ENCODE data around the gene TMEM150C. TPM values are rescaled to one million over a fixed set of nuclear protein-coding genes. Genes with fewer than 3 reads are reported as not detected.

TMEM150C gene
- polyA plus RNA-seq, 1 donor (not counting 4 experiments of a cell fraction or from before 2014, with no cell fraction given), result 0.07 TPM

DNA sequence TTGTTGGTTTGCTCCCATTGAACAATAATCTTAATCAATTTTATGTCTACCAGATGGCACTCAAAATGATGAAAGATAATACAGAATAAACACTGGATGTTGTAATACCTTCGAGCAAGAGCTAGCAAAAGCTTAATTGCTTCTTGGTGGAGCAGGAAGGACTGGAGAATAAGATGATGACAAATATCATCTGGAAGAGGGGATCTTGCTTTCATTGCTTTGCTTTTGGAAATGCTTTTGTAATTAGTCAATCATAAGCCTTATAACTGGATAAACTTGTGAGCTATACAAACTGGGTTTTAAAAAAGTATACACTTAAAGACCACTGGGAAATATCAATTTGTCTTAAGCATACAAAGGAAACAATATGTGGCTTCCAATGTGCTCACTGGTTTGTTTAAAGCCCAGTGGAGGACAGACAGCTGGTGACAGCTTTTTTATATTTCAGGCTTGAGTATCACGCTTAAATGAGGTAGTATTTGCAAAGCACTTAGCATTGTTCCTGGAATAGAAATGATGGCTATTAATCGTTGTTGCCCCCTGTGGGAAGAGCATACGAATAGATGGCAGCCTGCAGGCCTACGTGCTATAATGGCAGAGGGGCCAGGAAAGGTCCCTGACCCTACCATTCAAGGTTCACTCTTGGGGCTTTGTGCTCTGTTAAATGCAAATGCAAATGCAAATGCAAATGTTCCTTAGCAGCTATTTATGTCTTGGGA is 61.2 kb downstream of the TMEM150C start:
- Histone ChIP-seq H3K79me2 (ENCODE audit: control insufficient read depth, insufficient read depth, low read length) (no peaks in the 10 kb centered on the region), H3K9ac (ENCODE audit: control insufficient read depth, extremely low read depth, insufficient read depth, low read length) (no peak overlapping the region), H3K4me3 (ENCODE audit: control insufficient read depth in 2 of 3, extremely low read depth in 1 of 3, insufficient read depth in 2 of 3, low read depth in 1 of 3, low read length in 3 of 3) (no peak overlapping the region), H3K9me1 (ENCODE audit: control insufficient read depth, extremely low read depth, insufficient read depth, low read length) (no peaks in the 10 kb centered on the region), H4K20me1 (ENCODE audit: control insufficient read depth, extremely low read depth, insufficient read depth, low read length) (no peaks in the 10 kb centered on the region), H3K36me3 (ENCODE audit: control insufficient read depth in 2 of 2, extremely low read depth in 1 of 2, insufficient read depth in 2 of 2, low read length in 2 of 2) (no peaks in the 10 kb centered on the region), H3K4me2 (ENCODE audit: control insufficient read depth, extremely low read depth, insufficient read depth, low read depth, low read length) (no peak overlapping the region), H2AFZ (ENCODE audit: control insufficient read depth, low read length) (no peak overlapping the region), H3K27me3 (ENCODE audit: control insufficient read depth, extremely low read depth, insufficient read depth, low read length) (no peaks in the 10 kb centered on the region), H3K9me3 (ENCODE audit: control insufficient read depth, low read depth, low read length) (no peaks in the 10 kb centered on the region), H3K27ac (ENCODE audit: control insufficient read depth, insufficient read depth, low read length) (no peak overlapping the region), H3K4me1 (ENCODE audit: control insufficient read depth, extremely low read depth, insufficient read depth, low read length) (no peaks in the 10 kb centered on the region)
- TF ChIP-seq, protein P1, sequence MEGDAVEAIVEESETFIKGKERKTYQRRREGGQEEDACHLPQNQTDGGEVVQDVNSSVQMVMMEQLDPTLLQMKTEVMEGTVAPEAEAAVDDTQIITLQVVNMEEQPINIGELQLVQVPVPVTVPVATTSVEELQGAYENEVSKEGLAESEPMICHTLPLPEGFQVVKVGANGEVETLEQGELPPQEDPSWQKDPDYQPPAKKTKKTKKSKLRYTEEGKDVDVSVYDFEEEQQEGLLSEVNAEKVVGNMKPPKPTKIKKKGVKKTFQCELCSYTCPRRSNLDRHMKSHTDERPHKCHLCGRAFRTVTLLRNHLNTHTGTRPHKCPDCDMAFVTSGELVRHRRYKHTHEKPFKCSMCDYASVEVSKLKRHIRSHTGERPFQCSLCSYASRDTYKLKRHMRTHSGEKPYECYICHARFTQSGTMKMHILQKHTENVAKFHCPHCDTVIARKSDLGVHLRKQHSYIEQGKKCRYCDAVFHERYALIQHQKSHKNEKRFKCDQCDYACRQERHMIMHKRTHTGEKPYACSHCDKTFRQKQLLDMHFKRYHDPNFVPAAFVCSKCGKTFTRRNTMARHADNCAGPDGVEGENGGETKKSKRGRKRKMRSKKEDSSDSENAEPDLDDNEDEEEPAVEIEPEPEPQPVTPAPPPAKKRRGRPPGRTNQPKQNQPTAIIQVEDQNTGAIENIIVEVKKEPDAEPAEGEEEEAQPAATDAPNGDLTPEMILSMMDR (optimal IDR thresholded peaks at IDR 0.05 in 1 of 3, IDR thresholded peaks at IDR 0.05 in 1 of 3, conservative IDR thresholded peaks at IDR 0.05 in 1 of 3; ENCODE audit: extremely low read depth in 1 of 3, insufficient read depth in 2 of 3, low read length in 3 of 3), result no peak
- TF ChIP-seq EZH2 (IDR thresholded peaks at IDR 0.05; ENCODE audit: low read length), result no peak
- FAIRE-seq (no peak), DNase-seq (ENCODE audit: low read depth, low spot score) (no peak)
- dilution Hi-C loops (cut with MboI; ENCODE audit: extremely low pct_ligation_motif_present, low sequenced_read_pairs), result no loop called here

DNA sequence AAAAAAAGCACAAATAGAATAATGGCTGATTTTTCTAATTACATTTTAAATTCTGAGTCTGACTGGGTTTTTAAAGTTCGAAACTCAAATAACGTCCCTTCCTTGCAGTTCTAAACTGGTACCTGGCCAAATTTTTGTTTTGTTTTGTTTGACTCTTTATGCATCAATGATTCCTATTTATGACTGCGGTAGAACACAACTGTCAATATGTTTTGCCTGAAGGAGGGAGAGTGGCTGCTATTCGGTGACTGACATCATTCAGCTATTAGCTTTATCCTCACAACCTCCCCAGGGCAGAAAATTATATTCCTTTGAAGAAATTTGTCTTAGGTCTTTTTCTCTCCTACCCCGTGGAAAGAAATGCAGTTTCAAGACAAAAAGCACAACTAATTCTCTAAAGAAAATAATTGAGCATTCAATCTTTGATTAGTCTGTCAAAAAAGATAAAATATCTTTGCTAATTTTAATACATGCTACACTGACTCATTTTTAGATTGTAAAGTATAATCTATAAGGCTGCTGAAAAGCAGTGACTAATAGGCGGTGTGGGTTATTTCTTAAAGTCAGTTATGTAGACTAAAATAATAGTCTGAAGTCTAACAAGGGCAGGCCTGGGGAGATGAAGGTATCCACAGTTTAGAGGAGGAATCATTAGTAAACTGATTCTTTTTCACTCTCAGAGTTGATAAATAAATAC is 61.9 kb downstream of the TMEM150C start:
- H3K4me1 ChIP-seq (ENCODE audit: control insufficient read depth, extremely low read depth, insufficient read depth, low read length), result no peaks in the 10 kb centered on the region
- no peak overlapping the region for H3K9ac ChIP-seq (ENCODE audit: control insufficient read depth, extremely low read depth, insufficient read depth, low read length)
- dilution Hi-C loops (cut with MboI; ENCODE audit: extremely low pct_ligation_motif_present, low sequenced_read_pairs), result no loop called here
- H3K4me3 ChIP-seq (ENCODE audit: control insufficient read depth in 2 of 3, extremely low read depth in 1 of 3, insufficient read depth in 2 of 3, low read depth in 1 of 3, low read length in 3 of 3), result no peak overlapping the region
- no peaks in the 10 kb centered on the region for H3K36me3 ChIP-seq (ENCODE audit: control insufficient read depth in 2 of 2, extremely low read depth in 1 of 2, insufficient read depth in 2 of 2, low read length in 2 of 2)
- H3K27me3 ChIP-seq (ENCODE audit: control insufficient read depth, extremely low read depth, insufficient read depth, low read length), result no peaks in the 10 kb centered on the region
- no peaks in the 10 kb centered on the region for H3K79me2 ChIP-seq (ENCODE audit: control insufficient read depth, insufficient read depth, low read length)
- H2AFZ ChIP-seq (ENCODE audit: control insufficient read depth, low read length), result no peak overlapping the region
- TF ChIP-seq, protein P1 (optimal IDR thresholded peaks at IDR 0.05 in 1 of 3, IDR thresholded peaks at IDR 0.05 in 1 of 3, conservative IDR thresholded peaks at IDR 0.05 in 1 of 3; ENCODE audit: extremely low read depth in 1 of 3, insufficient read depth in 2 of 3, low read length in 3 of 3), result no peak
- TF ChIP-seq EZH2 (IDR thresholded peaks at IDR 0.05; ENCODE audit: low read length), result no peak
- H3K9me1 ChIP-seq (ENCODE audit: control insufficient read depth, extremely low read depth, insufficient read depth, low read length), result no peaks in the 10 kb centered on the region
- no peaks in the 10 kb centered on the region for H3K9me3 ChIP-seq (ENCODE audit: control insufficient read depth, low read depth, low read length)
- FAIRE-seq (no peak), DNase-seq (ENCODE audit: low read depth, low spot score) (no peak)
- no peak overlapping the region for H3K27ac ChIP-seq (ENCODE audit: control insufficient read depth, insufficient read depth, low read length)
- no peaks in the 10 kb centered on the region for H4K20me1 ChIP-seq (ENCODE audit: control insufficient read depth, extremely low read depth, insufficient read depth, low read length)
- H3K4me2 ChIP-seq (ENCODE audit: control insufficient read depth, extremely low read depth, insufficient read depth, low read depth, low read length), result no peak overlapping the region
